ENCODE data around the gene PLXDC2. TPM values are rescaled to one million over a fixed set of nuclear protein-coding genes. Genes with fewer than 3 reads are reported as not detected.
A peak's percentile ranks its signal among the peaks of the same experiment; 100 is the strongest.
"Not testable (repeated sequence)": the region's sequence is repeated elsewhere in the genome, so short reads cannot be mapped to it uniquely, and the experiment has no call there.

The PLXDC2 gene
- total RNA-seq, 1 donor from 2014 or later, result 7.8 TPM

DNA sequence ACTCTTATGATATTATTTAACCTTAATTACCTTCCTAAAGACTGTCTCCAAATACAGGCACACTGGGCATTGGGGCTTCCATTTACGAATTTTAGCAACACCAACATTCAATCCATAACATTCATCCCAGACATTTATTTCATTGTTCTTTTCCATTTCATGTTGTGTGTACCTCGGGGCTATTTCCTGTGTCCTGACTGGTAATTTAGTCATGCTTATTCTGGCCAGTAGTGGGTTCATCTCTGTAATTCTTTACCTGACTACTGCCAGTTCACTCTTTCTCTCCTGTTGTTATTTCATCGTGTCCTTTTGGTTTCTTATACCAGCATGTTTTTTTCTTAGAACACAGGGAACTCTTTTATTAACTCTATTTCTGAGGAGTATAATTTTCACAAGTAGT is 225.7 kb downstream of the PLXDC2 start:
- no peak for DNase-seq (ENCODE audit: low read depth)

DNA sequence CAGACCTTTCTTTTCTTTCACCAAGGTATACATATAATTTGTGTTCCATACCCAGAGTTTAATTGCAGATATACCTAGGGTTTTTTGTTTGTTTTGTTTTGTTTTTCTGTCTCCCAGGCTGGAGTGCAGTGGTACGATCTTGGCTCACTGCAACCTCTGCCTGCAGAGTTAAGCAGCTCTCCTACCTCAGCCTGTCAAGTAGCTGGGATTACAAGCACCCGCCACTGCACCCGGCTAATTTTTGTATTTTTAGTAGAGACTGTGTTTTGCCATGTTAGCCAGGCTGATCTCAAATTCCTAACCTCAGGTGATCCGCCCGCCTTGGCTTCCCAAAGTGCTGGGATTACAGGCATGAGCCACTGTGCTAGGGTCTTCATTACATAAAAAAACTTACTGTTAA is 228.9 kb downstream of the PLXDC2 start:
- DNase-seq (ENCODE audit: low read depth), result not testable (repeated sequence)

DNA sequence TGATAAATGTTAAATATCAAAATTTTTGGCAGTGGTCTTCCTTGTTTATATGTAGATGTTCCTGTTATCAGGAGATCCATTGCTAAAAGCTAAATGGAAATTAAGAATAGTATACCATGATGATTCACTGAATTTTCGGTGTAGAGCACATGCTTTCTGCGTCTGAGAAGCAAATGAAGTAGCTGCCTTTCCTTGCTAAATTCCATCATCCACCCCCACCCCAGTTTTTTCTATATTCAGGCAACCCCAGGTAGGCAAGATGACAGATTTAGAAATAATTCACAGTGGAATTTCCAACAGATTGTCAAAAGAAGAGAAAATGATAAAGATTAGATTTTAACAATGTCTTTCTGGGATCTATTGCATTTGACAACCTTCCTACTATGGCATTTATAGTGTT is 231.9 kb downstream of the PLXDC2 start:
- DNase-seq (ENCODE audit: low read depth), result no peak

DNA sequence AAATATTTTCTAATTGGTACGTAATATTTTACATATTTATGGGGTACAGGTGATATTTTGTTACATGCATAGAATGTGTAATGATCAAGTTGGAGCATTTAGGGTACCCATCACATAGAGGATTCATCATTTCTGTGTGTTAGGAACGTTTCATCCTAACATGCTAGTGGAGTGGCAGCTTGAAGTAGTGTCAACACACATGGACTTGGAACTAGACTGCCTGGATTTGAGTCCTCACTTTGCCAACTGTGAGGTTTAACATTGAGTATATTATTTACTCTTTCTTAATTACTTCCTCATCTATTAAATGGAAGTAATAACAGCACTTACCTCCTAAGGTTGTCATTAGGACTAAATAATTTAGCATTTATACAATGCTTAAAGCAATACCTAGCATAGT is 241.9 kb downstream of the PLXDC2 start:
- DNase-seq (ENCODE audit: low read depth), result no peak

DNA sequence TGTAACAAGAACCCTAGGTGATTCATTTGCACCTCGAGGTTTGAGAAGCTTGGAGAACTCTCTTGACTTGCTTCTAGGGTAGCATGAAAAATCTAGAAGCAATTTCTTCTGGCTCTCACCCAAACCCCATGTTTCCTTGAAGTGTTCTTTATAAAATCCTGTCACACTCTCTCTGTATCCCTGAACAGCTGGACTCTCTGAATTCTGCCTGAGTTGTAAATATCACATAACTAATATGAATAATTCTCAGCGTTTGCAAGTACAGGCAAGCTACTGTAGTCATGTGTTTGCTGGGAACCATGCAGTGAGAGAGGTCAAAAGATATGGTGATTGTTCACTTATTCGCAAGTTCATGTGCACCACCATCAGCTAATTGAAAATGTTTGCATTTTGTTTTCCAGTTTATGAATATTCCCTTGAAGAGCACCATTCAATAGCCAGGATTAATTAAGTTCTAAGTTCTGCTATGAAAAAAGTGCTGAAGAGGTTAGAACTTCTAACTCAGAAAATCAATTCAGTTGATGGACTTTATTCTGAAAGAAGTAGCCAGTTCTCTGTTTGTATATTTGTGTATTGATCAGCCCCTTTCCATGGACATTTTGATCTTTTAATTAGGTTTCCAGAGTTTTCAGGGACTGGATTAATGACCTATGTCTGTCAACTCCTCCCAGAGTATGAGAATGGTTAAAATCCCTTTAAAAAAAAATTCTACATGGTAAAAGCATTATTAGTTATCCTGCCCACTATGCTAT is 243.0 kb downstream of the PLXDC2 start:
- DNase-seq (ENCODE audit: low read depth), result peak; percentile 30

DNA sequence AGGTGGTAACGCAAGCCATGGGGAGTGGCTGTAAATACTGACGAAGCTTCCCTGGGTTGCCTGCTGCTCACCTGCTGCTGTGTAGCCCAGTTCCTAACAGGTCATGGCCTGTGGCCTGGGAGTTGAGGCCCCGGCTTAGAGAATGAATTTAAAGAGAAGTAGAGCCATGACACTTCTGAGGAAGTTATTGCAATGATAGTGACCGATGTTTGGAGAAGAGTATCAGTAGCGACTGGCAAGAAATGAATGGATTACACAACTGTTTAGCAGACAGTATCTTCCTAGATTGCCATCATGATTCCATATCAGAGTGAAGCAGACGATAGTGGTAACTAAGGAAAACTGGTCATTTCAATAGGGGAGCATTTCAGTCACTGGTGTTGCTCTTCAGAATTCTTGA is 249.6 kb downstream of the PLXDC2 start:
- no peak for DNase-seq (ENCODE audit: low read depth)

- no peak for DNase-seq (ENCODE audit: low read depth)
These were observed 256.9 kb downstream of the PLXDC2 start for GRCh38 chr10:20073167-20073566.

- DNase-seq (ENCODE audit: low read depth), result no peak
These were observed 259.5 kb downstream of the PLXDC2 start for GRCh38 chr10:20075713-20076112.

GRCh38 chr10:20084451-20084850 is 268.2 kb downstream of the PLXDC2 start:
- DNase-seq (ENCODE audit: low read depth), result no peak

- no peak for DNase-seq (ENCODE audit: low read depth)
These were observed 268.9 kb downstream of the PLXDC2 start for GRCh38 chr10:20085115-20085514.

GRCh38 chr10:20087353-20087752 is 271.1 kb downstream of the PLXDC2 start:
- DNase-seq (ENCODE audit: low read depth), result no peak

GRCh38 chr10:20088061-20088701 is 271.9 kb downstream of the PLXDC2 start:
- no peak for DNase-seq (ENCODE audit: low read depth)

GRCh38 chr10:20089879-20090278 is 273.6 kb downstream of the PLXDC2 start:
- no peak for DNase-seq (ENCODE audit: low read depth)

GRCh38 chr10:20090831-20091230 is 274.6 kb downstream of the PLXDC2 start:
- DNase-seq (ENCODE audit: low read depth), result no peak

- DNase-seq (ENCODE audit: low read depth), result no peak
These were observed 275.5 kb downstream of the PLXDC2 start for GRCh38 chr10:20091698-20092097.

DNA sequence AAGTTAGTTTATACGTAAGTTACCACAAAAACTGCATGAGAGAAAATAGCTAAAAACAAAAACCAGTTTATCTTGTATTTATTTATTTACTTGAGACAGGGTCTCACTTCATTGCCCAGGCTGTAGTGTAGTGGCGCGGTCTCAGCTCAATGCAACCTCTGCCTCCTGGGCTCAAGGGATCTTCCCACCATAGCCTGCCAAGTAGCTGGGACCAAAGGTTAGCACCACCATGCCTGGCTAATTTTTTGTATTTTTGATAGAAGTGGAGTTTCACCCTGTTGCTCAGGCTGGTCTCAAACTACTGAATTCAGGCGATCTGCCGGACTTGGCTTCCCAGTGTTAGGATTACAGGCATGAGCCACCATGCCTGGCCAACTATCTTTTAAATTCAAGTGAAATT is 277.4 kb downstream of the PLXDC2 start:
- no peak for DNase-seq (ENCODE audit: low read depth)

DNA sequence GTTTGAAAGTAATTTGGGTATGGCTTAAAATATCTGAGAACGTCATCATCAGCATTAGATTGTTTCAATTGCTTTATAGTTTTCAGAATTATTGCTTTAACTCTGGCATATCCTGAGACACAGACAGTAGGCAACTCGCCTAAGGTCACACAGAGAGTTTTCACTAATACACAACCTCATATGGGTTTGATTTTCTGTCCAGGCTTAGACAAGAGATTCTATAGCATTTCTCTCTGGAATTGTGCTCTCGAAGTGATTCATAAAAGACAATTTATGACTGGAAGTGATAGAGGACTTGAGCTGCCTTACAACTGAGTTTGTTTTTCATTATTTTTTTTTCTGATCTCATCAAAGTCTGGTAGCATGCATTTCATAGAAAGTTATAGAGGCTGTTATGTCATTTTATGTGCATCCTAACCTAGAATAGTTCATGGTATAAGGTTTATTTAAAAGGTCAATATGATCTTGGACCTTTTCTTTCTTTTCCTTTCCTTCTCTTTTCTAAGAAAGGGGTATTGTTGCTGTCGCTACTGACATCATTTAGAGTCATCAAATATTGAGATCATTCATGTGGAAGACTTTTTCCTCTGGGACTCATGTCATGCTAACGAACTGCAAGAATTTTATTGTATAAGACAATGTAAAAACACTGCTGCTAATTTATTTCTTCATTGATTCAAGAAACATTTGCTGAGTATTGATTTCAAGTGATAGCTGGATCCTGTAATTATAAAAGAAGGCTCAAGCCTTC is 278.2 kb downstream of the PLXDC2 start:
- DNase-seq (ENCODE audit: low read depth), result no peak

- peak; percentile 59 for DNase-seq (ENCODE audit: low read depth)
These were observed 283.9 kb downstream of the PLXDC2 start for GRCh38 chr10:20100171-20100570.

- peak; percentile 31 for DNase-seq (ENCODE audit: low read depth)
These were observed 289.0 kb downstream of the PLXDC2 start for GRCh38 chr10:20105236-20105635.

GRCh38 chr10:20105931-20106330 is 289.7 kb downstream of the PLXDC2 start:
- peak; percentile 91 for DNase-seq (ENCODE audit: low read depth)

DNA sequence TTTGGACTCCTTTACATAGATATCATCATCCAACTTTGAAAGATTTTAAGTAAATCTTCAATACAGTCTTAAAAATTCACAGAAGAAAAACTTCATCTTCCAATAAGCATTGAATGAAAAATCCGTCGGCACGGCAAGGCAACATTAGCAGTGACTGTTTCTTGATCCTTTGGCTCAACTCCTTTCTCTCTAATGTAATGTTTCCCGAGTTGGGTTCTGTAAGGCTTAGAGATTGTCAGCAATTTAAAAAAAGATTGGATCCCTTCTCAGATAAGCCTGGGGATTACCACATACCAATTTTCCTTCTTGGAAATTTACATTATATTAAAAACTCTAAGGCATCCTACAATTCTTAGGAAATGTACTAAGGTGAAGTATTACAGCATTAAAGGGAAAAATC is 291.8 kb downstream of the PLXDC2 start:
- no peak for DNase-seq (ENCODE audit: low read depth)

GRCh38 chr10:20109613-20110012 is 293.4 kb downstream of the PLXDC2 start:
- no peak for DNase-seq (ENCODE audit: low read depth)

Data from renal cortical epithelial cell (primary cell).